ENCODE results near the gene HNRNPAB.
"Not testable (repeated sequence)": the region's sequence is repeated elsewhere in the genome, so short reads cannot be mapped to it uniquely, and the experiment has no call there.

HNRNPAB gene

DNA sequence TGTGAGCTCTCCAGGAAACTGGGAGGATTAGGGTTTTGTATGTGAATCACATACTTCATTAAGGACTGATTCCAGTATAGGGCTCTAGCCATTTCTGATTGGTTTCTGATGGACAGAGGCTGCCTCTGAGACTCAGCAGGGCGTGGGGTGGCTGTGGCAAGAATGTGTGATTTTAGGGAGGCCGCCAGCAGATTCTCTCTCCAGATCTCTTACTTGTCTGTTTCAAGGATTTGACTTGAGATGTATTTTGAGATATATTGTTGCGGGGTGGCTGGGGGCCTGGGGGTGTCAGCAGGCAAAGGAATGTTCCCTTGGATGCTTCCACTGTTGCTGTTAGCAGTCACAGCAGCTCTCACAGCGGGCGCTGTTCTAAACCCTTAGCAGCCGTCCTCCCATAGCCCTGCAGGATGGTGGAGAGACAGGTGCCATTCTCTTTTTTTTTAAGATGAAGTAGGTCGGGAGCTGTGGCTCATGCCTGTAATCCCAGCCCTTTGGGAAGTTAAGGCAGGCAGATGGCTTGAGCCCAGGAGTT is 8.0 kb upstream of the HNRNPAB start:
- no peak for DNase-seq

DNA sequence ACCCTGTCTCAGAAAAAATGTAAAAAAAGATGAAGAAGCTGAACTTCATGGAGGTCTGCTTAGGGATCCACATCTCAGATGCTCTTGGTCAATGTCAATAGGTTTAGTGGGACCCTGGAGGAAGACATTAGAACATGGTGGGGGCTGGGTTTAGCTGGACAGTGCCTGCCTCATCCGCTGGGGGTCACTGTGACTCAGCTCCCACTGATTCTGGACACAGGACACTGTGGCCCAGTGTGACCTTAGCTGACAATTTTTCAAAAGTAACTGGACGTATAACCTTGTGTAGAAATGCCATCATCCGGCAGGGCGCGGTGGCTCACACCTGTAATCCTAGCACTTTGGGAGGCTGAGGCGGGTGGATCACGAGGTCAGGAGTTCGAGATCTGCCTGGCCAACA is 7.3 kb upstream of the HNRNPAB start:
- DNase-seq, result no peak

DNA sequence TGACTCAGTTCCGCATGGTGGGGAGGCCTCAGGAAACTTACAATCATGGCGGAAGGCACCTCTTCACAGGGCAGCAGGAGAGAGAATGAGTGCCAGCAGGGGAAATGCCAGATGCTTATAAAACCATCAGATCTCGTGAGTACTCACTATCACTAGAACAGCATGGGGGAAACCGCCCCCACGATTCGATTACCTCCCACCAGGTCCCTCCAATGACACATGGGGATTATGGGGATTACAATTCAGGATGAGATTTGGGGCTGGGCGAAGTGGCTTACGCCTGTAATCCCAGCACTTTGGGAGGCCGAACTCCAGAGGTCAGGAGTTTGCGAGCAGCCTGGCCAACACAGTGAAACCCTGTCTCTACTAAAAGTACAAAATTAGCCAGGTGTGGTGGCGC is 6.2 kb upstream of the HNRNPAB start:
- DNase-seq, result not testable (repeated sequence)

DNA sequence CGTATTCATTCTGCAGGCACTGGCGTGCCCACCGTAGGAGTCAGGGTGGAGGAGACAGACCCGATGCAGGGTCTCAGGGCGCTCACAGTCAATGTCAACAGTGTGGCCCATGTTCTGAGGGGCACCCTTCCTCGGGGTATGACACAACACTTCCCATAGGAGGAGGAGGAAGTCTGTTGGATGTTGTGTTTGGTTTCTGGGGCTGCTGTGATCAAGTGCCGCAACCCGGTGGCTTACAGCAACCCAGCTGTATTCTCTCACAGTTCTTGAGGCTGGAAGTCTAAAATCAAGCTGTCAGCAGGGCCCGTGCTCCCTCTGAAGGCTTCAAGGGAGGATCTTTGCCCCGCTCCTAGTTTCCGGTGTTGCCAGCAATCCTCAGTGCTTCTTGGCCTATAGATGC is 5.6 kb upstream of the HNRNPAB start:
- DNase-seq, result no peak

DNA sequence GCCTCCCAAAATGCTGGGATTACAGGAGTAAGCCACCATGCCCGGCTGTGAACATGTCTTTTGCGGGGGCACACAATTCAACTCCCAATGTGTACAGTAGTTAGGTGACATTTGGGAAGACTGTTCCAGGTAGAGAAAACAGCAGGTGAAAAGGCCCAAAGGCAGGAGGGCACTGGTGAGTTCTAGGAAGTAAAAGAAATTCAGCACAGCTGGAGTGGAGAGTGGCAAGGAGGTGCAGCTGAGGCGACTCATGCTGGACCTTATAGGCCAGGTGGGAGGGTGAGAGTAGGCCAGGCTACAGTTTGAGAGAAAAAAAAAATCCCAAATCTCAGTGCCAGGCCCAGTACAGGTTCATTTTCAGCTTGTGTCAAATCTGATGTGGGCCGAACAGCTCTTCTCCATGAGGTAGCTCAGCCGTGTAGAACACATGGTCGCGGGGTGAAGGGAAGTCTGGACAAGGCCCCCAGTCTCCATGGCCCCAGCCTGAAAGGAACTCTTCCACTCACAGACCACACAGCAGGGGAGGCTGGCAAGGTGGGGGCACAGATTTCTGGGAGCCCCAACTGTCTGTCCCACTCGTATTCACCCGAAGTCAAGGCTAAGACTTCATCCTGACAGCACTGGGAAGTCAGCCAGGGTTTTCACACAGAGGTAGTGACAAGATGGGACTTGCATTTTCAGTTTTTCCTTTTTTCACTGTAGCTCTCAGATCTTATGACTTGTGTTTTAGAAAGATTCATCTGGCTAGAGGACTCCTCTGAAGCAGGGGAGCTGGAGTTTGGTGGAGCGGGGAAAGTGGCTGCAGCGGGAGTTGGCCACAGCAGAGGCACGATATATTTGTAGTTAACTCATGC is 4.5 kb upstream of the HNRNPAB start:
- no peak for DNase-seq

DNA sequence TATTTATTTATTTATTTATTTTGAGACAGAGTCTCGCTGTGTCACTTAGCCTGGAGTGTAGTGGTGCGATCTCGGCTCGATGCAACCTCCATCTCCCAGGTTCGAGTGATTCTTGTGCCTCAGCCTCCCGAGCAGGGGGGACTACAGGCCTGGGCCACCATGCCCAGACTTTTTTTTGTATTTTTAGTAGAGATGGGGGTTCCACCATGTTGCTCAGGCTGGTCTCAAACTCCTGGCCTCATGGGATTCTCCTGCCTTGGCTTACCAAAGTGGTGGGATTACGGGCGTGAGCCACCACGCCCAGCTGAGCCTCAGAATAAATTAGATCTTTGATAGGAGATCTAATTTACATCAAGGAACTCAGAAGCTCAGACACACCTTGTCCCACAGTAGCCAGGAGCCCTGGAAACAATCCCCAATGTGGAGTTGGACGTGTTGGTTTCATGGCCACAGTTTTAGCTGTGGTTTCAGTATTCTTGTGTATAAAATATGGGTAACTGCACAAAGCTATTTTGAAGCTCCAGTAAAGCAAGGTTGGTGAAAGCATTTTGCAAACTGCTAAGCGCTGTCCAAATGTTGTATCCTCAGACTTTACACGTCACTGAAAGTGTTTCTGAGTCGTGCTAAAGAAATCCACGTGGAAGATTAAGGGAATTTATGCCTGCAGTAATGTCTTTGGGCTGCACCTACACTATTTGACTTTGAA is 3.0 kb upstream of the HNRNPAB start:
- DNase-seq, result no peak

DNA sequence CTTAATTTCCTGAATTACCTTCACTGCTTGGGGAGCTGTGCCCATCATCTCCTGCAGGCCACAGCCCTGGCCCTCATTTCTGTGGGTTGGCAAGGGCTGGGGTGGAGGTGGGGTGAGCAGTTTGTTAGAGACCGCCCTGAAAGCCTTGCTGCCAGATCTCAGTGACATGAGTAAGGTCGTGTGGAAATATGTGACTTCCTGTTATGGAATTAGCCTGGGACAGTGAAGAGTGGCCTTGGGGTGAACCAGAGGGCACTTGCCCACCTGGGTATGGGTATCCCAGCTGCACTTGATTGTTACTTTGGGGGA is 2.5 kb upstream of the HNRNPAB start:
- DNase-seq, result no peak

DNA sequence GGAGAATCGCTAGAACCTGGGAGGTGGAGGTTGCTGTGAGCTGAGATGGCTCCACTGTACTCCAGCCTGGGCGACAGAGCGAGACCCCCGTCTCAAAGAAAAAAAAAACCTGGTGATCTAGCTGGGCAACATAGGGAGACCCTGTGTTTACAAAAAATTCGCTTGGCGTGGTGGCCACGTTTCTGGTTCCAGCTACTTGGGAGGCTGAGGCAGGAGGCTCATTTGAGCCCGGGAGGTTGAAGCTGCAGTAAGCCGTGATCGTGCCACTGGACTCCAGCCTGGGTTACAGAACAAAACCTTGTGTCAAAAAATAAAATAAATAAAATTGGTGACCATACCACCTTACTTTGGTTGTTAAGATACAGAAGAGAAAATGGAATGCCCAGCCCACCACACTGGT is 1.8 kb upstream of the HNRNPAB start:
- no peak for DNase-seq

DNA sequence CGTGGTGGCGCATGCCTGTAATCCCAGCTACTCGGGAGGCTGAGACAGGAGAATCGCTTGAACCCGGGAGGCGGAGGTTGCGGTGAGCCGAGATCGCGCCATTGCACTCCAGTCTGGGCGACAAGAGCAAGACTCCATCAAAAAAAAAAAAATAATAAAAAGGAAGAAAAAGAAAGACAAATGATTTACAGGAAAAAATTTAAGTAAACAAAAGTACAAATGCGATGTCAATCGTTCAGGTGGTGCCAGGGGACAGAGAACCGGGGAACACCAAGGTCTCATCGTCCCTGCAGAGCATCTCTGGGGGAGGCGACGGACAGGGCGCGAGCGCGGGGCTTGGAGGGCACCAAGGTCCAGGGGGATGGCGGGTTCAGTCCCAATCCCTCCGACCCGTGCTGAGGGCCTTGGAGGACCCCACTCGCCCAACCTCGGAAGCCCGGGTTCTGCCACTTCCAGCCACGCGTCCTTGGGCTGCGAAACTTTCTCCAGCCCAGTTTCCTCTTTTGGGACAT is 607 bp upstream of the HNRNPAB start:
- DNase-seq, result no peak

DNA sequence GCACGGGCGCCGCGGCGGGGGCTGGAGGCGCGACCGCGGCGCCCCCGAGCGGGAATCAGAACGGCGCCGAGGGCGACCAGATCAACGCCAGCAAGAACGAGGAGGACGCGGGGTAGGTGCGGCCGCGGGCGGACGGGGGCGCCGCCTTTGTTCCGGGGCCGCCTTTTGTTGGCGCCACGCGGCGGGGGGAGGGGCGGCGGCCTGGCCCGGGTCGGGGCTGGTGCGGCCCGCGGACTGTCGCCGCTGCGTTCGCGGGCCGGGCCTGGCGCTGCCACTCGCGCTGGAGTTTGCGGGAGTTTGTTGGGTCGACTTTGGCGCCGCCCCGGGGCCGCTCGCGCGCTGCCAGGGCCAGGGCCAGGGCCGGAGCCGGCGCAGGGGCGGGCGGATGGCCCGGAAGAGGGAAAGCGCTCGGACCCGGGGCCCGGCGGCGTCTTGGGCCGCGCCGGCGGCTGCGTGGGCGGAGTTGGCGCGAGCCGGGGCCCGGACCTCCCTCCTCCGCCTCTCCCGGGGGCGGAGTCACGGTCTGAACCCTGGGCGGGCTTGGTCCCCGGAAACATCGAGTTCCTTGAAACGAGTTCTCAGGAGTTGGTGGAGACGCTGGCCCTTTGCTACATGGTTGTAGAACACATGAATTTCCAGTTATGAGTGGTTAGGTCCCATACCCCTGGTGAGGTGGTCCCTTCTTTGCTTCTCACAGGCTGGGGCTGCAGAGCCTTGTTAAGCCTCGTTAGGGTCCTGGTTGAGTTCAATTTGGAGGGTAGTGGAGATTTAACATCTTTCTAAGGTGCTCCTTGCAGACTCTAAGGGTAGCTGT is 809 bp downstream of the HNRNPAB start:
- peak in 37 of 56 donors; percentile 12 to 65 (median 34) for DNase-seq

DNA sequence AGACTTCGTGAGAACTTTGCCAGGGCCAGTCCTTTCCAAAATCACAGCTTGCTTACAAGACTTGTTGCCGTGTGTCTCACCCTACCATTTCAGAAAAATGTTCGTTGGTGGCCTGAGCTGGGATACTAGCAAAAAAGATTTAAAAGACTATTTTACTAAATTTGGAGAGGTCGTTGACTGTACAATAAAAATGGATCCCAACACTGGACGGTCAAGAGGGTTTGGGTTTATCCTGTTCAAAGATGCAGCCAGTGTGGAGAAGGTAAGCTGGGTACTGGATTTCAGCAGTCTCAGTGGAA is 1.4 kb downstream of the HNRNPAB start:
- DNase-seq, result no peak

DNA sequence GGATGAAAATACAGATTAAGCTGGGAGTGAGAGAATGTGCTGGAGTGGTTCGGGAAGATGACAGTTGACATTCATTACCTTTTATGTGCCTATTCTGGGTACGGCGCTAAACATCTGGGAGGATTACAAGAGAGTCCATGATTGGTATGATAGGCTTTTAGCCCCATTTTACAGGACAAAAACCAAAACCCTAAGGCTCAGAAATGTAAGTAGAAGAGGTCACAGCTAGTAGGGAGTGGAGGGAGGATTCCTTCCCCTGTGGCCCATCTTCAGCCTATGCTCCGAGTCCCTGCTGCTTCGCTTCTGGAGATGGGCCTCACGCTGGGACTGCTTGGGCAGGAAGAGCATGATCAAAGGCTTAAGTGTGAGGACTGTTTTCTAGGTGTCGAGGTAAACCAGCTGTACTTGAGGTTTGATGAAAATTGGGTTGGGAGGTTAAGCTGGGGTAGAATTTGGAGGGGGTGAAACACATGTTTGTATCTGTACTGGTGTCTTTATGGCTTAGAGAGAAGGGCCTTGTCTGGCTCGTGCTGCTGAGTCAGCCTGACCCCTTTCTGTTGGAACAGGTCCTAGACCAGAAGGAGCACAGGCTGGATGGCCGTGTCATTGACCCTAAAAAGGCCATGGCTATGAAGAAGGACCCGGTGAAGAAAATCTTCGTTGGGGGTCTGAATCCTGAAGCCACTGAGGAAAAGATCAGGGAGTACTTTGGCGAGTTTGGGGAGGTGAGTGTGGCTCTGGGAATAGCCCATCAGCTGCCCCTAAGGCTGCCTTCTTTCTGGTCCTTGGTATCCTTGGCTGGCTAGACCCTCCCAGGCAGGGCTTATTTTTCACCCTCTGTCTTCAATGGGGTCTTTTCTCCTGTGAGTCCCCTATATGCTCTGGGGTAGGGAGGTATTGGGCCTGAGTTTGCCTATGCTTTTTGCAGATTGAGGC is 2.1 kb downstream of the HNRNPAB start:
- DNase-seq, result no peak

DNA sequence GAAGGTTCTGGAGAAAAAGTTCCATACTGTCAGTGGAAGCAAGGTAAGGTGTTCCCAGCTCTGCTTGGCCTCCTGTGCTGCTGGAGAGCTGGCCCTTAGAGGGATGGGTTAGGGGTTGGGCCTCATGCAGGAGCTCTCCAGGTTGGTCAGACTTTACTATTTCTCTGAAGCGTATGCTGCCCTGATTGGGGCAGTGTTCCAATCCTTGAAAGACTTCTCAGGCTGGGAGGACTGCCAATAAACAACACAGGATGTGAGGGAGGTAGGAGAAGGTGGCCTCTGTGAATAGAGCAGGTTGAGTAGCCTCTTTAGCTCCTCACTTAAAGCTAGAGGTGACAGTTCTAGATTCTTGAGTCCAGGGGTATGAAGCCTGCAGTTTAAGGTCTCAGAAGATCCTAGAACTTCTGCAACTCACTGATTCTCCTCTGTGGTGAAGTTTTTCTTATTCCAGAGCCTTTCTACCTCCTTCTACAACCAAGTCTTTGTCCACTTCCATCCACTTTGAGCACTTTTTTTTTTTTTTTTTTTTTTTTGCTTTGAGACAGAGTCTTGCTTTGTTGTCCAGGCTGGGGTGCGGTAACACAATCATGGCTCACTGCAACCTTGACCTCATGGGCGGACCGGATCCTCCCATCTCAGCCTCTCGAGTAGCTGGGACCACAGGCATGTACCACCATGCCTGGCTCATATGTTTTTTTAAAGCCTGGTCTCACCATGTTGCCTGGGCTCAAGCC is 3.0 kb downstream of the HNRNPAB start:
- no peak for DNase-seq

DNA sequence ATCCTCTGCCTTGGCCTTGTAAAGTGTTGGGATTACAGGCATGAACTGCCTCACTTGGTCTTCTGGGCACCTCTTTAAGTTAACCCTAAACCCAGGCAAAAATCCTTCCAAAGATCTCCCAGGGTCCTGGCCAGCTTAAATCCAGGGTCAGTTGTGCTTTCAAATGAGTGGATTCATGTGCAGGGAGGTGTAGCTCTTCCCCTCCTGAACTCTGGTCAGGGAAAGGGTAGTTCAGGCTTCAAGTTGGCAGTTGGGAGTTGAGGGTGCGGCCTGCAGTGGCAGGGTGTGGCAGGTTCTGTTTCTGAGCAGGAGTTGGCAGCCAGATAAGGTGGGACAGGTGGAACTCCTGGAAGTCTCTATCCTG is 3.6 kb downstream of the HNRNPAB start:
- DNase-seq, result no peak

DNA sequence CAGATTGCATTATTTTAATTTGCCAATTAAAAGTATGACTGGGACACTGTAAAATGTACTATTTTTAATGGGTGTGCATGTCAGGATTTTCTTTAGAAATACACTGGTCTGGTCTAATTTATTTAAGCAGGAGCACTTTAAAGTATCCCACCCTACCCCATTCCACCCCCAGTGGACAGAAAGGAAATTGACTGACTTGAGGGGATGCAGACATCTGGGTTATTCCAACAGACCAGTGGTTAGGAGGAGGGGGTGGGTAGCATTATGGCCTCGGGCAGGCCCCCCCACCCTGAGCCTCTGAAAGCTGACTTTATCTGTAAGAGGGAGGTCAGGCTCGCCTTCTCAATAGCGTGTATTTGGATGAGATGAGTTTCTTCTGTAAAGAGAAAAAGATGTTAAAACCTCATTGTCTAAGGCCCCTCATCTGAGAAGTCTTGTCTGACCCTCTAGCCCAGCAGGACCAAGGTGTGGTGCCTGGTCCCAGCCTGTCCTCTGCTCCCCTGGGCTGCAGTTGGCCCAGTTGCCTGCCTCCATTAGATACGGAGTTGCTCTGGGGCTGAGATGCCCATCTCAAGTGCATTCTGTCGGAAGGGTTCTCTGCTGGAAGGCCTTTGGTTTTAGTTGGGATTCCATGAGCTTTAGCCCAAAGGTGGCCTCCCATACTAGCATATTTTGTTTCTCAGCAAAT is 4.4 kb downstream of the HNRNPAB start:
- DNase-seq, result no peak

DNA sequence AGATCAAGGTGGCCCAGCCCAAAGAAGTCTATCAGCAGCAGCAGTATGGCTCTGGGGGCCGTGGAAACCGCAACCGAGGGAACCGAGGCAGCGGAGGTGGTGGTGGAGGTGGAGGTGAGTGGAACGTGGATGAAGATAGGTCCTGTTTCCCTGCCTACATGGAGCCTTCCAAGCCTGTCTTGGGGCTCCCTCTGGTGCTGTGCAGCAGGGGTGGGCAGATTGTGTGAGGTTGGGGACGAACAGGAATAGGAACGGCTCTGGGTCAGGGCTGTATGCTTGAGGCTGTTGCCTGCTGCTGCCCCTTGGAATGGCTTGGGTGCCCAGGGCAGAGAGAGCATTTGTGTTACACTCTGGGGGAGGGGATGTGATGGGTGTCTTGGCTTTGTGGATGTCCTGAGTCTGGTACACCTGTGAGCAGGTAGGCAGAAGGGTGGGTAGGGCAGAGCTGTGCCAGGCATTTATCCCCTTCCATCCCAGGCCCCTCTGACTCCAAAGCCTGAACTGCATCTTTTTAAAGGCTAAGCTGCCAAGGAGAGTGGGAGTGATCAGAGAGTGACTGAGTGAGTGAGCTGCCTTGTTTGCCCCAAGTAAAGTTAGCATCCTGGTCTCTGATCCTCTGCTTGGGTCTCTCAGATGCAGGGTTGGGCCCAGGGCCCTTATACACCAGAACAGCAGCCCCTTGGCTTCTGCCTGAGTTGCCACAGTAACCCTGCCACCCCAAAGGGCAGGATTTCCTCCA is 5.2 kb downstream of the HNRNPAB start:
- no peak for DNase-seq

DNA sequence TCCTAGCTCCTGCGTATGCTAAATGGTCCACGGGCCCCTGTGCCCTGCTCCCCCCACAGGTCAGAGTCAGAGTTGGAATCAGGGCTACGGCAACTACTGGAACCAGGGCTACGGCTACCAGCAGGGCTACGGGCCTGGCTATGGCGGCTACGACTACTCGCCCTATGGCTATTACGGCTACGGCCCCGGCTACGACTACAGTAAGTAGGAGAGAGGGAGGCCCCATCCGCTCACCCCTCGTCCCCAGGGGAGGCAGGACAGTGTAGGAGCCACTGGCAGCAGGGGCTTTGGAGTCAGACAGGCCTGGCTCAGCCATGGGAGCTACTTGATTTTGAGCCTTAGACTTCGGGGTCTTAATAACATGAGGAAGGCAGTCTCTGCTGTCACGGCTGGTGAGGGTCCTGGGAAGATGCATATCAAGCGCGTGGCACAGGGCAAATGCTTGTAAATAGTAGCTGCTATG is 5.8 kb downstream of the HNRNPAB start:
- DNase-seq, result no peak

DNA sequence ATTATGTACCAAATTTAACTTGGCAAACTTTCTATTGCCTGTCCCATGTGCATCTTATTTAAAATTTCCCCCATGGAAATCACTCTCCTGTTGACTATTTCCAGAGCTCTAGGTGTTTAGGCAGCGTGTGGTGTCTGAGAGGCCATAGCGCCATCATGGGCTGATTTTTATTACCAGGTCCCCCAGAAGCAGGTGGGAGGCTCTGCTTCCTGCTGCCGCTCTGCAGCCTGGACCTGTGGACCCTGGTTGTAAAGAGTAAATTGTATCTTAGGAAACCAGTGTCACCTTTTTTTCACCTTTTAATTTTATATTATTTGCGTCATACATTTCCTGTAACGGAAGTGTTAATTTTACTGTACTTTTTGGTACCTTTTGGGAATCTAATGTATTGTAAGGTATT is 6.4 kb downstream of the HNRNPAB start:
- DNase-seq, result no peak

Data from amygdala (tissue), 56 donors.